Hepatocyte (in vitro differentiated cells): Measurements from ENCODE around the gene SERGEF.

Experiments used
- EZH2 ChIP-seq: fragments of 200-600 bp; sonication (generic); IDR thresholded peaks from 2 replicates; pipeline ENCODE4 v1.6.1; 2016; ENCODE audit warnings: antibody characterized with exemption, mild to moderate bottlenecking, borderline replicate concordance
- EZH2phosphoT487 ChIP-seq: fragments of 200-600 bp; sonication (generic); IDR thresholded peaks from one replicate; pipeline ENCODE4 v1.6.1; 2018; ENCODE audit warnings: antibody characterized with exemption, mild to moderate bottlenecking, low read depth, moderate library complexity; ENCODE audit not compliant: unreplicated experiment, severe bottlenecking
- TF ChIP-seq, protein P1 (sequence below): fragments of 200-600 bp; sonication (generic); IDR thresholded peaks from 2 replicates; pipeline ENCODE4 v1.5.1; 2016; ENCODE audit warnings: antibody characterized with exemption, mild to moderate bottlenecking; ENCODE audit not compliant: poor library complexity

GRCh38 chr11:17814546-17814945 is 198.3 kb downstream of the SERGEF start:
- TF ChIP-seq, protein P1, sequence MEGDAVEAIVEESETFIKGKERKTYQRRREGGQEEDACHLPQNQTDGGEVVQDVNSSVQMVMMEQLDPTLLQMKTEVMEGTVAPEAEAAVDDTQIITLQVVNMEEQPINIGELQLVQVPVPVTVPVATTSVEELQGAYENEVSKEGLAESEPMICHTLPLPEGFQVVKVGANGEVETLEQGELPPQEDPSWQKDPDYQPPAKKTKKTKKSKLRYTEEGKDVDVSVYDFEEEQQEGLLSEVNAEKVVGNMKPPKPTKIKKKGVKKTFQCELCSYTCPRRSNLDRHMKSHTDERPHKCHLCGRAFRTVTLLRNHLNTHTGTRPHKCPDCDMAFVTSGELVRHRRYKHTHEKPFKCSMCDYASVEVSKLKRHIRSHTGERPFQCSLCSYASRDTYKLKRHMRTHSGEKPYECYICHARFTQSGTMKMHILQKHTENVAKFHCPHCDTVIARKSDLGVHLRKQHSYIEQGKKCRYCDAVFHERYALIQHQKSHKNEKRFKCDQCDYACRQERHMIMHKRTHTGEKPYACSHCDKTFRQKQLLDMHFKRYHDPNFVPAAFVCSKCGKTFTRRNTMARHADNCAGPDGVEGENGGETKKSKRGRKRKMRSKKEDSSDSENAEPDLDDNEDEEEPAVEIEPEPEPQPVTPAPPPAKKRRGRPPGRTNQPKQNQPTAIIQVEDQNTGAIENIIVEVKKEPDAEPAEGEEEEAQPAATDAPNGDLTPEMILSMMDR = no peak
- TF ChIP-seq EZH2 = no peak
- TF ChIP-seq EZH2phosphoT487 = no peak
